A549 (cell line): Measurements from ENCODE around the gene RAB3C. TPM values are rescaled to one million over a fixed set of nuclear protein-coding genes. Genes with fewer than 3 reads are reported as not detected.

Experiments
- ATAC-seq, 2 experiments: fragments of 200-7000 bp in 1 of 2; fragments of >200 bp in 1 of 2; cut with Nextera tagmentation in 1 of 2; cut with Tn5 transposase in 1 of 2; 3 replicates each; pipeline versions ENCODE4 v1.8.0 to v1.9.1; 2018 to 2020; ENCODE audit warnings: mild to moderate bottlenecking in 1 of 2, moderate library complexity in 1 of 2
- CTCF ChIA-PET: fragments of 300-600 bp; sonication (Branson Sonifier 250); formaldehyde crosslinking; extraction: SDS; loops from one replicate; lab custom pipeline; 2021; ENCODE audit warnings: antibody characterized with exemption, inconsistent platforms; lab: Yijun Ruan, JAX
- POLR2A ChIA-PET: fragments of 350-600 bp; formaldehyde crosslinking; extraction: SDS; loops from one replicate; lab custom pipeline; 2021; ENCODE audit warnings: antibody characterized with exemption, inconsistent platforms; lab: Yijun Ruan, JAX
- DNase-seq, 2 experiments: peaks; one replicate each; pipeline versions ENCODE4 v3.0.0 to v3.0.0-alpha.2; 2011 to 2016; ENCODE audit warnings: low read depth in 1 of 2, low spot score in 1 of 2
- FAIRE-seq: peaks from 2 replicates; lab custom pipeline; 2011; peaks lifted over from hg19 to GRCh38; lab: Jason Lieb, UNC
- H3K27ac ChIP-seq, 2 experiments: fragments of >200 bp; sonication (Bioruptor Twin); formaldehyde crosslinking; 3 replicates each; pipeline ENCODE4 v1.5.1; 2016 to 2017
- H3K4me1 ChIP-seq: fragments of >200 bp; sonication (Bioruptor Twin); formaldehyde crosslinking; 3 replicates; pipeline ENCODE4 v1.6.1; 2016
- H3K4me2 ChIP-seq: fragments of >200 bp; sonication (Bioruptor Twin); formaldehyde crosslinking; 3 replicates; pipeline ENCODE4 v1.6.1; 2016
- H3K4me3 ChIP-seq: fragments of >200 bp; sonication (Bioruptor Twin); formaldehyde crosslinking; 3 replicates; pipeline ENCODE4 v1.5.1; 2016
- H3K9me3 ChIP-seq: fragments of >200 bp; sonication (Bioruptor Twin); formaldehyde crosslinking; 3 replicates; pipeline ENCODE4 v1.6.1; 2016
- CBX2 ChIP-seq: fragments of 200-600 bp; sonication (generic); IDR thresholded peaks from 2 replicates; pipeline ENCODE4 v1.6.1; 2016; ENCODE audit warnings: low read depth, mild to moderate bottlenecking, borderline replicate concordance
- CBX8 ChIP-seq: fragments of 200-600 bp; sonication (generic); IDR thresholded peaks from 2 replicates; pipeline ENCODE4 v1.6.1; 2016
- CHD2 ChIP-seq: fragments of 150-350 bp; IDR thresholded peaks from 2 replicates; pipeline ENCODE4 v1.6.1; 2014; ENCODE audit warnings: low read length; ENCODE audit not compliant: partially characterized antibody
- CTCF ChIP-seq: fragments of >200 bp; sonication (Bioruptor Twin); formaldehyde crosslinking; IDR thresholded peaks from 3 replicates; pipeline ENCODE4 v1.5.1; 2016
- E2F6 ChIP-seq: IDR thresholded peaks from 2 replicates; pipeline ENCODE4 v1.6.1; 2012; ENCODE audit warnings: low read depth, borderline replicate concordance
- EHMT2 ChIP-seq: fragments of 200-600 bp; sonication (generic); IDR thresholded peaks from 2 replicates; pipeline ENCODE4 v1.6.1; 2016; ENCODE audit warnings: antibody characterized with exemption, low read depth, mild to moderate bottlenecking, moderate library complexity
- ESRRA ChIP-seq: fragments of 150-350 bp; IDR thresholded peaks from 2 replicates; pipeline ENCODE4 v1.6.1; 2014; ENCODE audit warnings: mild to moderate bottlenecking, low read length, borderline replicate concordance
- FOSB ChIP-seq: fragments of 250-450 bp; sonication (Bioruptor Pico); IDR thresholded peaks from 2 replicates; pipeline ENCODE4 v1.5.0; 2020; ENCODE audit warnings: mild to moderate bottlenecking, moderate library complexity
- FOSL2 ChIP-seq, 2 experiments: fragments of 450-650 bp in 1 of 2; fragments of >200 bp in 1 of 2; sonication (Bioruptor Twin) in 1 of 2; formaldehyde crosslinking; IDR thresholded peaks; 2 replicates each; pipeline versions ENCODE4 v1.5.0 to v1.6.1; 2016 to 2020; ENCODE audit warnings: mild to moderate bottlenecking in 1 of 2, moderate library complexity in 1 of 2
- GATA3 ChIP-seq: IDR thresholded peaks from 2 replicates; pipeline ENCODE4 v1.6.1; 2012; ENCODE audit warnings: borderline replicate concordance
- HDAC2 ChIP-seq: fragments of 200-600 bp; sonication (generic); IDR thresholded peaks from 2 replicates; pipeline ENCODE4 v1.6.1; 2016
- HES2 ChIP-seq: fragments of >200 bp; sonication (Bioruptor Twin); formaldehyde crosslinking; IDR thresholded peaks from 2 replicates; pipeline ENCODE4 v1.6.1; 2016
- HMGXB4 ChIP-seq: fragments of 250-450 bp; sonication (Bioruptor Pico); IDR thresholded peaks from 2 replicates; pipeline ENCODE4 v1.5.0; 2021; ENCODE audit warnings: mild to moderate bottlenecking, moderate library complexity, borderline replicate concordance
- JUN ChIP-seq, 2 experiments: fragments of >200 bp; sonication (Bioruptor Twin); formaldehyde crosslinking; IDR thresholded peaks; 2 replicates in 1 of 2; 3 replicates in 1 of 2; pipeline ENCODE4 v1.6.1; 2016 to 2017
- KDM5A ChIP-seq: fragments of 200-600 bp; sonication (generic); IDR thresholded peaks from 2 replicates; pipeline ENCODE4 v1.6.1; 2016; ENCODE audit warnings: antibody characterized with exemption, mild to moderate bottlenecking
- MAZ ChIP-seq: fragments of 150-350 bp; IDR thresholded peaks from 2 replicates; pipeline ENCODE4 v1.6.1; 2014; ENCODE audit warnings: antibody characterized with exemption, low read depth, low read length, borderline replicate concordance
- NR3C1 ChIP-seq: fragments of >200 bp; sonication (Bioruptor Twin); formaldehyde crosslinking; IDR thresholded peaks from 3 replicates; pipeline ENCODE4 v1.6.1; 2017
- RAD21 ChIP-seq, 2 experiments: fragments of >200 bp in 1 of 2; sonication (Bioruptor Twin) in 1 of 2; formaldehyde crosslinking in 1 of 2; IDR thresholded peaks in 1 of 2; conservative IDR thresholded peaks in 1 of 2; 2 replicates in 1 of 2; 3 replicates in 1 of 2; pipeline ENCODE4 v1.6.1; 2012 to 2018; ENCODE audit warnings: inconsistent platforms in 1 of 2
- RNF2 ChIP-seq: fragments of 200-600 bp; sonication (generic); IDR thresholded peaks from 2 replicates; pipeline ENCODE4 v1.6.1; 2016; ENCODE audit warnings: low read depth, mild to moderate bottlenecking, antibody characterized with exemption, moderate library complexity, borderline replicate concordance
- SMC3 ChIP-seq: fragments of >200 bp; sonication (Bioruptor Twin); formaldehyde crosslinking; IDR thresholded peaks from 3 replicates; pipeline ENCODE4 v1.6.1; 2018; ENCODE audit warnings: inconsistent platforms
- SREBF2 ChIP-seq: fragments of 450-650 bp; IDR thresholded peaks from 2 replicates; pipeline ENCODE4 v1.6.1; 2014; ENCODE audit warnings: mild to moderate bottlenecking, moderate library complexity
- TP53 ChIP-seq: fragments of 250-450 bp; sonication (Bioruptor Pico); IDR thresholded peaks from 2 replicates; pipeline ENCODE4 v1.5.0; 2021; ENCODE audit warnings: mild to moderate bottlenecking, moderate library complexity
- ZFP36 ChIP-seq: fragments of 450-650 bp; IDR thresholded peaks from 2 replicates; pipeline ENCODE4 v1.6.1; 2014; ENCODE audit warnings: borderline replicate concordance; ENCODE audit not compliant: partially characterized antibody
- ZNF302 ChIP-seq: fragments of 250-450 bp; sonication (Bioruptor Pico); IDR thresholded peaks from 2 replicates; pipeline ENCODE4 v1.9.0; 2021; ENCODE audit warnings: inconsistent platforms, mild to moderate bottlenecking, moderate library complexity
- WGBS: methylation state at CpG from one replicate; pipeline ENCODE4 v1.1.6; 2017; ENCODE audit errors: missing lambda C conversion rate; 5-methylcytosine and 5-hydroxymethylcytosine counted together
- polyA plus RNA-seq, 4 experiments: library from polyadenylated mRNA; depleted of rRNA in 3 of 4; stranded (reverse); fragments of >200 nt; fragmentation: RNase III in 1 of 4; extraction: RNeasy Plus Mini Kit Qiagen cat#74134 plus additional on column Dnase treatment in 1 of 4; gene quantifications; 2 replicates in 3 of 4; 3 replicates in 1 of 4; pipeline ENCODE4 v1.2.3, GENCODE V29; 2011 to 2017
- TF ChIP-seq, protein P1 (sequence below): fragments of 250-450 bp; sonication (Bioruptor Pico); IDR thresholded peaks from 2 replicates; pipeline ENCODE4 v1.5.0; 2020; ENCODE audit warnings: low read depth, mild to moderate bottlenecking, moderate library complexity
- TF ChIP-seq, protein P2 (sequence below): fragments of 450-650 bp; IDR thresholded peaks from 2 replicates; pipeline ENCODE4 v1.6.1; 2014; ENCODE audit warnings: antibody characterized with exemption

The RAB3C gene
- polyA plus RNA-seq, 2 of the 4 experiments (the other 2 are of a cell fraction) = not detected

DNA sequence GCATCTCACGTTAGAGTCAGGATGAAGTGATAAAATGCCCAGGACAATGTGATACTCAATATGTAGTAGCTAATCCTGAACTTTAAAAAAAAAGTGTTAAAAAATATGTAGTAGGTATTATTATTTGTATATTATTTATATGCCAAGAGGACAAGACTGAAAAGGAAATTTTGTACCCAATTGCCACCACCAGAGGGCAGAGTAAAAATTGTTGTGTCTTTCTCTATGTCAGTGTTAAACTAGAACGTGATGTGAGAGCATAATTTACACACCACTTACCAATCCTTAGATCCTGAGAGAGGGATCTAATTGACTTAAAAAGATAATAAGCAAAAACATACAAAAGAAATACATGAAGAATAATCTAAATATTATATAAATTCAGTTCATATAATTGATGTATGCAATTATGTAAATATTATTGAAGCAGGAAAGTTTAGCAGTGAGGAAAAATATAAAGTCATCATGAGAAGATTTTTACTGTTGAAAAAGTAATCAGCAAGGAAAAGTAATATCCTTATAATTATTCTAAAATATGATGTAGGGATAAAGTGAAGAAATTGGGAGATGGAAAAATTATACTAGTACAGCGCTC lies 288.9 kb downstream of the RAB3C start:
- Histone ChIP-seq H3K4me3 (no peak overlapping the region), H3K4me2 (no peak overlapping the region), H3K27ac (peak overlapping the region in 1 of 2 experiments; percentile 17; a peak in 1 of 6 replicates), H3K9me3 (no peaks in the 10 kb centered on the region), H3K4me1 (no peaks in the 10 kb centered on the region)
- no peak for FAIRE-seq
- DNase-seq = peak; percentile 44 to 69
- WGBS = 58% methylated on average over 3 of the region's 3 CpGs
- TF ChIP-seq E2F6 (no peak), JUN (IDR thresholded peaks at IDR 0.05) (no peak), HMGXB4 (CRISPR knock-in tag) (no peak), CHD2 (no peak), HDAC2 (no peak), FOSB (CRISPR knock-in tag) (no peak), SMC3 (peak; percentile 69), CBX8 (no peak), KDM5A (no peak), CTCF (peak; percentile 74), RAD21 (conservative IDR thresholded peaks at IDR 0.05 in 1 of 2, IDR thresholded peaks at IDR 0.05 in 1 of 2) (peak; percentile 52 to 60; a peak in 4 of 5 replicates)
- TF ChIP-seq, protein P1, sequence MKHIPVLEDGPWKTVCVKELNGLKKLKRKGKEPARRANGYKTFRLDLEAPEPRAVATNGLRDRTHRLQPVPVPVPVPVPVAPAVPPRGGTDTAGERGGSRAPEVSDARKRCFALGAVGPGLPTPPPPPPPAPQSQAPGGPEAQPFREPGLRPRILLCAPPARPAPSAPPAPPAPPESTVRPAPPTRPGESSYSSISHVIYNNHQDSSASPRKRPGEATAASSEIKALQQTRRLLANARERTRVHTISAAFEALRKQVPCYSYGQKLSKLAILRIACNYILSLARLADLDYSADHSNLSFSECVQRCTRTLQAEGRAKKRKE (CRISPR knock-in tag) = no peak
- ATAC-seq = peak in 1 of 2 experiments; percentile 80; a peak in 3 of 6 replicates
- POLR2A ChIA-PET = no interaction called here
- CTCF ChIA-PET = interaction anchor here (0.9 to 7.5 kb wide), 9 partner anchors 8 to 496 kb away, joined by 3 to 58 read pairs (median 7); no protein-coding TSS in a partner anchor

GRCh38 chr5:58872670-58873273 lies 289.9 kb downstream of the RAB3C start:
- no peak for FAIRE-seq
- peak overlapping the region in 1 of 2 experiments; percentile 58; a peak in 2 of 6 replicates for H3K27ac ChIP-seq
- no peak for ATAC-seq
- ChIA-PET CTCF (interaction anchor here (1.4 to 7.5 kb wide), 4 partner anchors 14 to 495 kb away, joined by 3 to 58 read pairs (median 9); no protein-coding TSS in a partner anchor), POLR2A (no interaction called here)
- no peaks in the 10 kb centered on the region for H3K4me1 ChIP-seq
- H3K9me3 ChIP-seq = no peaks in the 10 kb centered on the region
- H3K4me3 ChIP-seq = no peak overlapping the region
- DNase-seq = no peak
- no peak overlapping the region for H3K4me2 ChIP-seq
- WGBS = 90% methylated on average over 5 of the region's 5 CpGs
- TF ChIP-seq TP53 (CRISPR knock-in tag) (no peak), ESRRA (no peak), ZFP36 (no peak), HES2 (no peak), KDM5A (no peak), FOSL2 (IDR thresholded peaks at IDR 0.05) (no peak), FOSL2 (CRISPR knock-in tag; IDR thresholded peaks at IDR 0.05) (no peak), EHMT2 (no peak), CBX8 (no peak), NR3C1 (no peak), MAZ (no peak), JUN (IDR thresholded peaks at IDR 0.05) (no peak), SREBF2 (no peak), ZNF302 (CRISPR knock-in tag) (no peak), CTCF (no peak), FOSB (CRISPR knock-in tag) (no peak), GATA3 (no peak), CBX2 (no peak), RNF2 (no peak)
- TF ChIP-seq, protein P2, sequence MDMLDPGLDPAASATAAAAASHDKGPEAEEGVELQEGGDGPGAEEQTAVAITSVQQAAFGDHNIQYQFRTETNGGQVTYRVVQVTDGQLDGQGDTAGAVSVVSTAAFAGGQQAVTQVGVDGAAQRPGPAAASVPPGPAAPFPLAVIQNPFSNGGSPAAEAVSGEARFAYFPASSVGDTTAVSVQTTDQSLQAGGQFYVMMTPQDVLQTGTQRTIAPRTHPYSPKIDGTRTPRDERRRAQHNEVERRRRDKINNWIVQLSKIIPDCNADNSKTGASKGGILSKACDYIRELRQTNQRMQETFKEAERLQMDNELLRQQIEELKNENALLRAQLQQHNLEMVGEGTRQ = no peak
